ENCODE measurements around the gene CAMKMT.

Gene CAMKMT

GRCh38 chr2:44692821-44693220, 331.1 kb downstream of the CAMKMT start:
- Histone ChIP-seq H3K4me1 (ENCODE audit: insufficient read depth, low read length, severe bottlenecking) (no peaks in the 10 kb centered on the region), H3K4me3 (ENCODE audit: low read depth, low read length, poor library complexity, severe bottlenecking) (no peak overlapping the region), H3K9ac (ENCODE audit: low read length) (no peak overlapping the region), H4K20me1 (ENCODE audit: insufficient read depth, low read length) (no peaks in the 10 kb centered on the region), H3K79me2 (ENCODE audit: insufficient read depth, low read length) (no peaks in the 10 kb centered on the region), H3K9me3 (ENCODE audit: low read length) (no peaks in the 10 kb centered on the region), H3K27ac (ENCODE audit: low read depth, low read length, poor library complexity, severe bottlenecking) (no peak overlapping the region), H3K4me2 (ENCODE audit: low read length) (no peak overlapping the region), H3K27me3 (ENCODE audit: insufficient read depth, low read length) (no peaks in the 10 kb centered on the region), H2AFZ (ENCODE audit: low read length) (no peak overlapping the region), H3K9me2 (ENCODE audit: low read depth, low read length) (no peaks in the 10 kb centered on the region), H3F3A (ENCODE audit: insufficient read depth, low read length) (no peaks in the 10 kb centered on the region), H3K36me3 (ENCODE audit: insufficient read depth, low read length) (no peaks in the 10 kb centered on the region)
- TF ChIP-seq EZH2 (IDR thresholded peaks at IDR 0.05; ENCODE audit: borderline replicate concordance, low read length) (no peak), CTCF (IDR thresholded peaks at IDR 0.05; ENCODE audit: low read length) (no peak)

GRCh38 chr2:44700824-44701223, 339.1 kb downstream of the CAMKMT start:
- no peaks in the 10 kb centered on the region for H3K9me3 ChIP-seq (ENCODE audit: low read length)
- no peaks in the 10 kb centered on the region for H3K36me3 ChIP-seq (ENCODE audit: insufficient read depth, low read length)
- no peaks in the 10 kb centered on the region for H3F3A ChIP-seq (ENCODE audit: insufficient read depth, low read length)
- no peaks in the 10 kb centered on the region for H4K20me1 ChIP-seq (ENCODE audit: insufficient read depth, low read length)
- H3K27ac ChIP-seq (ENCODE audit: low read depth, low read length, poor library complexity, severe bottlenecking) = no peak overlapping the region
- H3K4me3 ChIP-seq (ENCODE audit: low read depth, low read length, poor library complexity, severe bottlenecking) = no peak overlapping the region
- no peak overlapping the region for H3K9ac ChIP-seq (ENCODE audit: low read length)
- H2AFZ ChIP-seq (ENCODE audit: low read length) = no peak overlapping the region
- H3K4me1 ChIP-seq (ENCODE audit: insufficient read depth, low read length, severe bottlenecking) = no peaks in the 10 kb centered on the region
- H3K79me2 ChIP-seq (ENCODE audit: insufficient read depth, low read length) = no peaks in the 10 kb centered on the region
- no peak overlapping the region for H3K4me2 ChIP-seq (ENCODE audit: low read length)
- H3K9me2 ChIP-seq (ENCODE audit: low read depth, low read length) = no peaks in the 10 kb centered on the region
- TF ChIP-seq CTCF (IDR thresholded peaks at IDR 0.05; ENCODE audit: low read length) (no peak), EZH2 (IDR thresholded peaks at IDR 0.05; ENCODE audit: borderline replicate concordance, low read length) (no peak)
- no peaks in the 10 kb centered on the region for H3K27me3 ChIP-seq (ENCODE audit: insufficient read depth, low read length)

GRCh38 chr2:44705356-44705755, 343.6 kb downstream of the CAMKMT start:
- no peak overlapping the region for H3K27ac ChIP-seq (ENCODE audit: low read depth, low read length, poor library complexity, severe bottlenecking)
- no peaks in the 10 kb centered on the region for H3K9me3 ChIP-seq (ENCODE audit: low read length)
- TF ChIP-seq EZH2 (IDR thresholded peaks at IDR 0.05; ENCODE audit: borderline replicate concordance, low read length) = no peak
- no peak for TF ChIP-seq CTCF (IDR thresholded peaks at IDR 0.05; ENCODE audit: low read length)
- no peaks in the 10 kb centered on the region for H3K27me3 ChIP-seq (ENCODE audit: insufficient read depth, low read length)
- no peak overlapping the region for H3K4me3 ChIP-seq (ENCODE audit: low read depth, low read length, poor library complexity, severe bottlenecking)
- H3F3A ChIP-seq (ENCODE audit: insufficient read depth, low read length) = no peaks in the 10 kb centered on the region
- no peak overlapping the region for H3K4me2 ChIP-seq (ENCODE audit: low read length)
- peaks cover 18% of the 10 kb centered on the region for H3K4me1 ChIP-seq (ENCODE audit: insufficient read depth, low read length, severe bottlenecking)
- H3K9me2 ChIP-seq (ENCODE audit: low read depth, low read length) = no peaks in the 10 kb centered on the region
- no peaks in the 10 kb centered on the region for H3K79me2 ChIP-seq (ENCODE audit: insufficient read depth, low read length)
- H4K20me1 ChIP-seq (ENCODE audit: insufficient read depth, low read length) = no peaks in the 10 kb centered on the region
- no peak overlapping the region for H2AFZ ChIP-seq (ENCODE audit: low read length)
- H3K36me3 ChIP-seq (ENCODE audit: insufficient read depth, low read length) = no peaks in the 10 kb centered on the region
- H3K9ac ChIP-seq (ENCODE audit: low read length) = no peak overlapping the region
